Mesodermal cell (in vitro differentiated cells): ENCODE data around the gene PLCL1.
A peak's percentile ranks its signal among the peaks of the same experiment; 100 is the strongest.

Experiments used
- H3K27ac ChIP-seq: 2 replicates; pipeline ENCODE4 v1.7.0; 2013; ENCODE audit warnings: mild to moderate bottlenecking, low read depth, low read length, moderate library complexity; ENCODE audit not compliant: severe bottlenecking
- H3K36me3 ChIP-seq: 2 replicates; pipeline ENCODE4 v1.7.1; 2013; ENCODE audit warnings: mild to moderate bottlenecking, low read length, moderate library complexity; ENCODE audit not compliant: control insufficient read depth, insufficient read depth
- H3K4me1 ChIP-seq: one replicate; pipeline ENCODE4 v1.7.1; 2013; ENCODE audit warnings: mild to moderate bottlenecking, low read length; ENCODE audit not compliant: insufficient read depth, control insufficient read depth, poor library complexity, severe bottlenecking
- H3K4me3 ChIP-seq: 2 replicates; pipeline ENCODE4 v1.7.0; 2013; ENCODE audit warnings: low read length, control low read depth, mild to moderate bottlenecking; ENCODE audit not compliant: insufficient read depth, poor library complexity, severe bottlenecking; ENCODE audit errors: extremely low read depth
- H3K9me3 ChIP-seq: 2 replicates; pipeline ENCODE4 v1.7.1; 2013; ENCODE audit warnings: mild to moderate bottlenecking, low read length, moderate library complexity; ENCODE audit not compliant: control insufficient read depth
- WGBS, 2 experiments: methylation state at CpG; one replicate each; pipeline ENCODE4 v1.1.5; 2013; ENCODE audit warnings: missing lambda C conversion rate in 2 of 2; ENCODE audit not compliant: insufficient coverage in 2 of 2; 5-methylcytosine and 5-hydroxymethylcytosine counted together

PLCL1 gene

DNA sequence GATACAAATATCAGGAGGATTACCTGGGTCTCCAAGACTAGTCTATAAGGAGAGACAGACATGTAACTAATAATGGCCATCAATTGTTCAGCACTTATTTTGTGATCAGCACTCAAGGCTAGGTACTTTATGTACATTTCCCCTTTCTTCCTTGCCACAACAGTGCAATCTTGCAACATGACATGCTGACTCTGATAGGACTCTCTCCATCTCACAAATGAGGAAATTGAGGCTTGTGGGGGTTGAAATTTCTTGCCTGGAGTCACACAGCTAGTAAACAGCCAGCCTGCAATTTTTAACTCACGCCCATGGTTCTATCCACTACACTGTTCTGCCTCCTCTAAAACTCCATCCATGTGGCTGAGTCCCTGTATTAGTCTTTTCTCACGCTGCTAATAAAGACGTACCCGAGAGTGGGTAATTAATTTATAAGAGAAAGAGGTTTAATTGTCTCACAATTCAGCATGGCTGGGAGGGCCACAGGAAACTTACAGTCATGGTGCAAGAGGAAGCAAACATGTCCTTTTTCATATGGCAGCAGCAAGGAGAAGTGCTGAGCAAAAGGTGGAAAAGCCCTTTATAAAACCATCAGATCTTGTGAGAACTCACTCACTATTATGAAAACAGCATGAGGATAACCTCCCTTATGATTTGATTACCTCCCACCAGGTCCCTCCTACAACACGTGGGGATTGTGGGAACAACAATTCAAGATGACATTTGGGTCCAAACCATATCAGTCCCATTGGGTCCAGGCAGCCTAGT is 302.4 kb downstream of the PLCL1 start:
- no peaks in the 10 kb centered on the region for H3K9me3 ChIP-seq
- no CpG with 5 or more reads among the region's 5 CpGs for WGBS, 2 experiments
- no peak overlapping the region for H3K27ac ChIP-seq
- no peak overlapping the region for H3K4me3 ChIP-seq
- H3K4me1 ChIP-seq, result no peaks in the 10 kb centered on the region
- no peaks in the 10 kb centered on the region for H3K36me3 ChIP-seq

DNA sequence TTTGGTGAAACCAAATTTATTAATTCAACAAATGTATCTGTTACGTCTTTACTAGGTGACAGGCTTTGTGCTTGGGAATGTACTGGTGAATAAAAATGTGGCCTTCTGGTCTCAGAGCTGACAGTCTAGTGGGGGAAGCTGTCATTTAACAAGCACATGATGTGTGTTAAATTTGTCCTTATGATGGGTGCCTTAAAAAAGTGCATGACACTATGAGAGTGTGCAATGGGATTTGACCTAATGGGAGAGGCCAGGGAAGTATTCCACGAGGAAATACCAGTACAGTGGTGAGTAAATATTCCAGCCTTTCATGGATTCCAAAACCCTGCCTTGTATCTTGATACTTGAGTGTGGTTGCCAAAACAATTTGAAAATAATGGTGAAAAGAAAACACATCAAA is 308.9 kb downstream of the PLCL1 start:
- Histone ChIP-seq H3K27ac (no peak overlapping the region), H3K4me1 (no peaks in the 10 kb centered on the region), H3K9me3 (no peaks in the 10 kb centered on the region), H3K4me3 (no peak overlapping the region), H3K36me3 (no peaks in the 10 kb centered on the region)
- 88 to 100% methylated on average over 1 of the region's 2 CpGs for WGBS, 2 experiments

DNA sequence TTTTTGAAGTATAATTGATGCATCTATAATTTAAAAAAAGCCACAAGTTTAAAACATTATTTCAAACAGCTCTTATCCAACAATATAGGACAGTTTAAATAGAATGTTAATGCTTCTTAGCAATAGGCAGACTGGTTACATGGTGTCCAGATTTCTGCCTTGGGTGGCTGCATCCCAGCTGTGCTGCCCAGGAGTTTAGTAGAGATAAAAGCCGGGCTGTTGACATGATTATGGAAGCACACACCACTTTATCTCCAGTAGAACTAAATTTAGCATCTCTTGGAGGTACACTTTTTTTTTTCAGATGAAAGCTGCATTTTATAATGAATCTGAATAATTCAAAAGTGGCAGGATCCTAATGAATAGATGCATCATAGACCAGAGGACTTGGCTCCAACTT is 309.7 kb downstream of the PLCL1 start:
- Histone ChIP-seq H3K4me3 (no peak overlapping the region), H3K36me3 (no peaks in the 10 kb centered on the region), H3K27ac (no peak overlapping the region), H3K9me3 (no peaks in the 10 kb centered on the region), H3K4me1 (no peaks in the 10 kb centered on the region)
- WGBS, 2 experiments, result no CpG with 5 or more reads among the region's 1 CpG

DNA sequence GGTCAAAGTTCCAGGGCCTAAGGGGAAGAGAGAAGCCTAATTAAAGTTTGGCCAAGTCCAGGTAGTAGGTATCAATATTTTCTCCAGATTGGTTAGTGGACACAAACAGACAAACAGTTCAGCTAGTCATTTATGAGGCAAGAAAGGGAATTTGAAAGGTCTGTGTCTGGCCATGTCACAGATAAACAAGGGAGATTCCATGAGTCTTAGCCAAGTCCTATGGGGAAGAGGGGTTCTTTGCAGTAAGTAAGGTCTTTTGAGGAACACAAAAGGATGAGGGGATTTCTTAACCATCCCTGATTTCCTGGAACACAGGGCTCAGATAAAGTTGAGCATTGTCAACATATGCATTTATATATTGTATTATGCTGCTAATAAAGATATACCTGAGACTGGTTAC is 310.8 kb downstream of the PLCL1 start:
- Histone ChIP-seq H3K4me3 (no peak overlapping the region), H3K9me3 (no peaks in the 10 kb centered on the region), H3K4me1 (no peaks in the 10 kb centered on the region), H3K36me3 (no peaks in the 10 kb centered on the region), H3K27ac (no peak overlapping the region)

DNA sequence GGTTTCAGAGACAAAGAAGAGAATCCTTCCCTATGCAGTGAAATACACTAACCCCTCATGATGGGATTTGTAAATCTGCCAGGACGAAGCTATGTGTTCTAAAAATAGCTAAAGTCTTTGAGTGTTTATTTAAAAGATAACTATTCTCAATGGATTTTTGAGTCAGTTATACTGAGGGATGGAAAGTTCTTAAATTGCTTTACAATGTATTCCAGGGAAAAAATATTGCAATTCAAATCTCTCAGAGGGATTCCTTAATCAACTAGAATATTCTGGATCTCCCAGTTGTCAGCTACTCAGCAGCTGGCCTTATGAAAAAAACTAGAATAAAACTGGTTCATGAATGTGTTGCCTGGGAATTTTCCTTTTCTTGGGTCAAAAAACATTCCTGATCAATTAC is 312.4 kb downstream of the PLCL1 start:
- Histone ChIP-seq H3K4me3 (no peak overlapping the region), H3K36me3 (no peaks in the 10 kb centered on the region), H3K4me1 (no peaks in the 10 kb centered on the region), H3K27ac (no peak overlapping the region), H3K9me3 (no peaks in the 10 kb centered on the region)
- WGBS, 2 experiments, result no CpG with 5 or more reads among the region's 1 CpG

DNA sequence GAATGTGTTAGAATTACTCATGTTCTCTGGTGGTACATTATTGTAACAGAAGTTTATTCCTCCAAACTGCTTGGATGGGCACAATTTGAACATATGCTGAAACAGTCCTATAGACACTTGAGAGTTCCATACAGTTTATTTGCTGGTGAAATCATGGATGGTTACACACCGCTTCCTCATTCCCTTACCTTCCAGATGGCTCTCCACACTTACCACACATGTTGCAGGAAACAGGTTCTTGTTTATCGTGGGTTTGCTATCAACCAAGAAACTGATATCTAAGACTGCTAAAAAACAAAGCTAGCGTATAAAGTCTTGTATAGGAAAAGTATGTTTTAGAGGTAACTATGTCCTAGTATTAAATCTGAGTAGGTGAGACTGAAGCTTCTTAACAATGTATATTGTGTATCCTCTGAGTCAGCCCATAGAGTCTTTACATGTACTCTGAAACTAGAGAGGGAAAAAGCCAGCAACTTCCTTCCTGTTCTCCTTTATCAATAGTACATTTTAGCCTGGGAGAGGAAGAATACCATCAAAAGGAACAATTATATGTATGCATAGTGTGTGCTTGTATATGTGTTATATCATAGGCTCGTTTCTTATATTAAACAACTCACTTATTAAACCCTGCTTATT is 313.1 kb downstream of the PLCL1 start:
- H3K4me3 ChIP-seq, result no peak overlapping the region
- no peaks in the 10 kb centered on the region for H3K9me3 ChIP-seq
- H3K36me3 ChIP-seq, result no peaks in the 10 kb centered on the region
- WGBS, 2 experiments, result 75 to 100% methylated on average over 1 of the region's 4 CpGs
- H3K4me1 ChIP-seq, result no peaks in the 10 kb centered on the region
- H3K27ac ChIP-seq, result peak overlapping the region; percentile 32

DNA sequence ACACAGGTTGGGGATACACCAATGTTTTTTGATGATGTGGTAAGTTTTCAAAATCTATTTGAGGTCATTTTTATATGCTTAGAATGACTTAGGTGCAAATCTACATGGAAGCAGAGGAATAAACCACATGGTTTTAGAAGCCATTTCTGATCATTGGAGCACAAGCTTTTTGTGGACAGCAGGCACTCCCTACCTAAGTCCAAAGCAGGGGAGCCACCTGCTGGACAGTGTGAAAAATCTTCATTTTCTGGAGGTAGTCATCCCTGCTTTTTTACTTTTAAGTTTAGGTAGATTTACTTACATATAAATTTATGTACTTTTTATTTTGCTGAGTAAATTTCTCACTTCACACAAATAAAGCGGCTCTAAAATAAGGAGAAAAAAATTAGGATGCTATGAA is 323.2 kb downstream of the PLCL1 start:
- H3K9me3 ChIP-seq, result no peaks in the 10 kb centered on the region
- no peaks in the 10 kb centered on the region for H3K4me1 ChIP-seq
- H3K36me3 ChIP-seq, result no peaks in the 10 kb centered on the region
- no peak overlapping the region for H3K27ac ChIP-seq
- no peak overlapping the region for H3K4me3 ChIP-seq
- WGBS, 2 experiments, result no CpG with 5 or more reads among the region's 1 CpG

DNA sequence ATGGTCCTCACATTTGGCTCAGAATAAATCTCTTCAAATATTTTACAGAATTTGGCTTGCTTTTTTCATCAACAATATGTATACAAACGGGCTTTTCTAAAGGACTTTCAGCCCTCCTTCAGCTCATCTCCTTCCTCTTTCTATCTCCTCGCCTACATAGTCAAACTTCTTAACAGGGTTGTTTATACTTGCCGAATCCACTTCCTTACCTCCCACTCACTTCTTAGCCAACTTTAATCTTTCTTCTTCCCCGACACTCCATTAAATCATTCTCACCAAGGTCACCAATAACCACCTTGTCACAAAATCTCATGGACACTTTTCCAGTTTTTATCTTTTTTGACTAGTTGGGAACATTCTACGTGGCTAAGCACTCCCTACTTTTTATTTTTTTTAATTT is 325.2 kb downstream of the PLCL1 start:
- no peaks in the 10 kb centered on the region for H3K4me1 ChIP-seq
- 84 to 87% methylated on average over 4 to 5 of the region's 5 CpGs for WGBS, 2 experiments
- no peak overlapping the region for H3K27ac ChIP-seq
- H3K36me3 ChIP-seq, result no peaks in the 10 kb centered on the region
- no peak overlapping the region for H3K4me3 ChIP-seq
- H3K9me3 ChIP-seq, result no peaks in the 10 kb centered on the region

DNA sequence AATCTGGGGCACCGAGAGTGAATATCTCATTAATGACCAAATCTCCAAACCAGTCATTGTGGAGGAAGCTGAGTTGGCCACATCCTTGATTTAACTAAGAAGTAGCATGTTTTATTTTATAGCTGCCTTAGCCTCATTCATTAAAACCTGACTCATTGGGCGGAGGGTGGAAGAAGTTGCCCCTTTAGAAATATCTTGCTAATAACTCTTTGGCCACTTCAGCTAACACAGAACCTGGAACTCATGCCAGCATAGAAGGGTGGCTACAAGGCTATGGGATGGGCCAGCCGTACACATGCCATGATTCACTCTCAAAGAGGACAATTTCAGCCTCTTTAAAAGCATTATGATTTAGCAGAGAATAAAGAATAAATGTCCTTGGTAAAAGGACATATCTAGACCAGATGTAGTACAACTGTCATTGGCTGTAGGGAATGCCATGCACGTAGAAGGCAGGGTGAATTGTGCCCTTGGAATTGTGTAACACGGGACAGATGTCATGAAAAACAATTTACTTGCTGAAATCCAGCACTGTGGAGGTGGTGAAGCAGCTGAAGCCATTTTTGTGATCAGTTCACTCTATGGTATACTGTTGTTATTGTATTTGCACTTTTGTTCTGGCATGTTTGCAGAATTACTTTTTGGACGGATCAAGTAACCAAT is 330.0 kb downstream of the PLCL1 start:
- H3K4me3 ChIP-seq, result no peak overlapping the region
- no peak overlapping the region for H3K27ac ChIP-seq
- H3K9me3 ChIP-seq, result no peaks in the 10 kb centered on the region
- WGBS, 2 experiments, result 90 to 94% methylated on average over 2 to 3 of the region's 6 CpGs
- H3K36me3 ChIP-seq, result no peaks in the 10 kb centered on the region
- H3K4me1 ChIP-seq, result no peaks in the 10 kb centered on the region

DNA sequence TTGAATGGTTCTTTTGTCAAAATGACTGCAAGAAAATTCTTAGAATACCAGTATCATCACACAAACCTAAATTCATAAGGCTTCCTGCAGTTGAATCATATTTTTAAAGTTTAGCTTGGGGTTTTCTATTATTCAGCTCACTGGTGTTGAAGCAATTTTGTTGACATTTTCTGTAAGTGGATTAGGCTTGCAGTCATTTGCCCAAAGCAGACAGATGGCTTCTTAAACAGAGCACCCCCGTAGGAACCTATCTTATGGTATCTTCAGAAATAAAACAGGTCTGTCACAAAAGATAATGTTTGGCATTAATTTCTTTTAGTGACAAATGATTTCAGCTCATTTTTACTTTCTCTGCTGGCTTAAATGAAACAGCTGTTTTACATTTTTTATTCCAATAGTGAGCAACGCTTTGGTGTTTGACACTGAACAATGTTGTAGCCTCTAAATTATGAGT is 331.1 kb downstream of the PLCL1 start:
- no peak overlapping the region for H3K27ac ChIP-seq
- H3K4me3 ChIP-seq, result no peak overlapping the region
- H3K4me1 ChIP-seq, result no peaks in the 10 kb centered on the region
- H3K36me3 ChIP-seq, result no peaks in the 10 kb centered on the region
- H3K9me3 ChIP-seq, result no peaks in the 10 kb centered on the region
- WGBS, 2 experiments, result no CpG with 5 or more reads among the region's 2 CpGs

DNA sequence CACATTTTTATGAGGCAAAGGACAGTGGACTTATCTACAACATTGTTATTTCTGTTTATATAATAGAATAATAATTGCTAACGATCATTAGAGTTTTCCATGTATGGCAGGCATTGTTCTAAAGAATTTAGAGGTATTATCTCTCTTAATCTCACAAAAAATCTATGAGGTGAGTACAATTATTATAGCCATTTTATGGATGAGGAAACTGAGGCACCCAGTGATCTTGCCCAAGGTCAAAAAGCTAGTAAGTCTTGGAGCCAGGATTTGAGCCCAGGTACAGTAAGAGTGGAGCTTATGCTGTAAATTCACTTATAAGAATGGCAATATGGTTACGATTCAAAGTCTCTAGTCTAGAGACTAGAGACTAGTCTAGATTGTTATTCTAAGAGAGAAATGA is 331.7 kb downstream of the PLCL1 start:
- no peak overlapping the region for H3K27ac ChIP-seq
- no peak overlapping the region for H3K4me3 ChIP-seq
- 80 to 100% methylated on average over 1 of the region's 2 CpGs for WGBS, 2 experiments
- no peaks in the 10 kb centered on the region for H3K36me3 ChIP-seq
- no peaks in the 10 kb centered on the region for H3K4me1 ChIP-seq
- H3K9me3 ChIP-seq, result no peaks in the 10 kb centered on the region
